ENCODE results near the gene ELOB. TPM values are rescaled to one million over a fixed set of nuclear protein-coding genes. Genes with fewer than 3 reads are reported as not detected.

ELOB gene
- total RNA-seq, 2 donors from 2014 or later = 318 to 496 TPM

GRCh38 chr16:2745116-2745890 is 31.8 kb downstream of the ELOB start:
- no peaks in the 10 kb centered on the region for H3K9me3 ChIP-seq
- H3K27me3 ChIP-seq (replicated peaks; ENCODE audit: insufficient read depth) = no peaks in the 10 kb centered on the region
- H3K4me1 ChIP-seq (replicated peaks) = no peaks in the 10 kb centered on the region
- H3K27ac ChIP-seq = no peak overlapping the region
- H3K4me3 ChIP-seq = no peak overlapping the region
- no peak for DNase-seq (ENCODE audit: low spot score)
- H3K36me3 ChIP-seq = no peaks in the 10 kb centered on the region
- intact Hi-C loops (cut with DNase I) = no loop called here
- 75% methylated on average over 15 of the region's 15 CpGs for WGBS
- TF ChIP-seq POLR2AphosphoS5 (IDR thresholded peaks at IDR 0.05) (no peak), POLR2A (IDR thresholded peaks at IDR 0.05) (no peak)
- TF ChIP-seq, protein P1, sequence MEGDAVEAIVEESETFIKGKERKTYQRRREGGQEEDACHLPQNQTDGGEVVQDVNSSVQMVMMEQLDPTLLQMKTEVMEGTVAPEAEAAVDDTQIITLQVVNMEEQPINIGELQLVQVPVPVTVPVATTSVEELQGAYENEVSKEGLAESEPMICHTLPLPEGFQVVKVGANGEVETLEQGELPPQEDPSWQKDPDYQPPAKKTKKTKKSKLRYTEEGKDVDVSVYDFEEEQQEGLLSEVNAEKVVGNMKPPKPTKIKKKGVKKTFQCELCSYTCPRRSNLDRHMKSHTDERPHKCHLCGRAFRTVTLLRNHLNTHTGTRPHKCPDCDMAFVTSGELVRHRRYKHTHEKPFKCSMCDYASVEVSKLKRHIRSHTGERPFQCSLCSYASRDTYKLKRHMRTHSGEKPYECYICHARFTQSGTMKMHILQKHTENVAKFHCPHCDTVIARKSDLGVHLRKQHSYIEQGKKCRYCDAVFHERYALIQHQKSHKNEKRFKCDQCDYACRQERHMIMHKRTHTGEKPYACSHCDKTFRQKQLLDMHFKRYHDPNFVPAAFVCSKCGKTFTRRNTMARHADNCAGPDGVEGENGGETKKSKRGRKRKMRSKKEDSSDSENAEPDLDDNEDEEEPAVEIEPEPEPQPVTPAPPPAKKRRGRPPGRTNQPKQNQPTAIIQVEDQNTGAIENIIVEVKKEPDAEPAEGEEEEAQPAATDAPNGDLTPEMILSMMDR (IDR thresholded peaks at IDR 0.05) = no peak

DNA sequence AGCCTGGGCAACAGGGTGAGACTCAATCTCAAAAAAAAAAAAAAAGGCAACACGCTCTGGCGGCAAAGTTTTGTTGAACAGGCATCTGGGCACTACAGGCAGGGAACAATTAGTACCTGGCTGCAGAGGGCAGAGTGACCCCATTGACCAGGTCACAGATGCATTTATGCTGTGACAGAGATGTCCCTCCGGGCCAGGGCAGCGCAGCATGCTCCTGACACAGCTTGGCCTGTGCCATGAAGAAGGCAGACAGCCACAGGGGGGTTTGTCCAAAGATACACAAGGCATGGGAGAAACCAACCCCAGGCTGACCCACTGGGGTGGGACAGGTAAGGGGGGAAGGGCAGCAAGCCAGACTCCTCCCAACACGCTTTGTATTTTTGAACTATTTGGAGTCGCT is 32.4 kb downstream of the ELOB start:
- H3K27ac ChIP-seq = no peak overlapping the region
- H3K36me3 ChIP-seq = no peaks in the 10 kb centered on the region
- H3K9me3 ChIP-seq = no peaks in the 10 kb centered on the region
- no peaks in the 10 kb centered on the region for H3K4me1 ChIP-seq (replicated peaks)
- WGBS = 84% methylated on average over 6 of the region's 6 CpGs
- intact Hi-C loops (cut with DNase I) = no loop called here
- H3K27me3 ChIP-seq (replicated peaks; ENCODE audit: insufficient read depth) = no peaks in the 10 kb centered on the region
- DNase-seq (ENCODE audit: low spot score) = no peak
- no peak overlapping the region for H3K4me3 ChIP-seq
- TF ChIP-seq, protein P1 (IDR thresholded peaks at IDR 0.05) = no peak
- TF ChIP-seq POLR2AphosphoS5 (IDR thresholded peaks at IDR 0.05) (no peak), POLR2A (IDR thresholded peaks at IDR 0.05) (no peak)

DNA sequence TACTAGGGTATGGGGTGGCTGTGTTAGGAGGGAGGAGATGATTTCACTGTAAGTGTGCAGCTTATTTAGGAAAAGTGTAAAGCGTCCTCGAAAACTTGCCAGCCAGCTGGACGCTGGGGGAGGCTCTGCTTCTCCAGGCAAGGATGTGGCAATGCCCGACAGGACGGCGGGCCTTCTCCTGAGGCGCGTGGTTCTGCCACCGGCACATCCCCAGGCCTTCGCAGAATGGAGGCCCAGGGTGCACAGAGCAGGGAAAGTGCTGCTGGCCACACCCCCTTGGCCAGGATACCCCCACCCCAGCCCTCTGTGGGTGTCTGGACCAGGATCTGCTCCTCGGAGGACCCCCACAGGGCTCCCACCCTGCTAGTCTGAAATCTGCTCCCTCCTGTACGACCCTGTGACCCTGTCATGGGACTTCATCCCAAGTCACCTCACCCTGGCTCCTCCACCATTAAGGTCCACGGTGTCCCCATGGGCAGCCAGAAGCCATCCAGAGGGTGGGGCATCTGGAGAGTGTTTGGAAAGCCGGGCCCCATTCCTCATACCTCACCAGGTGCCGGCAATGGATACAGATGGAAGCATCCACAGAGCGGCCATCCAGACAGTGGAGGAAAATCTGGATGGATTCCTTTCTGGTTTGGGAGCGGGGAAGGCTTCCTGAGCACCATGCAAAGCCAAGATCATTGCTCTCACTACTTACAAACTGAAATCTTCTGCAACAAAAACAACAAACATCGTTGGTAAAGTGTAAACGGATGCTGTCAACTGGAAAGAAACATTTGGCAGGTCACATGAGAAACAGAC is 33.9 kb downstream of the ELOB start:
- no peak overlapping the region for H3K27ac ChIP-seq
- no peaks in the 10 kb centered on the region for H3K9me3 ChIP-seq
- no peaks in the 10 kb centered on the region for H3K36me3 ChIP-seq
- H3K4me1 ChIP-seq (replicated peaks) = no peaks in the 10 kb centered on the region
- no peak overlapping the region for H3K4me3 ChIP-seq
- no peak for DNase-seq (ENCODE audit: low spot score)
- intact Hi-C loops (cut with DNase I) = no loop called here
- no peaks in the 10 kb centered on the region for H3K27me3 ChIP-seq (replicated peaks; ENCODE audit: insufficient read depth)
- TF ChIP-seq, protein P1 (IDR thresholded peaks at IDR 0.05) = no peak
- TF ChIP-seq POLR2AphosphoS5 (IDR thresholded peaks at IDR 0.05) (no peak), POLR2A (IDR thresholded peaks at IDR 0.05) (no peak)
- 89% methylated on average over 19 of the region's 19 CpGs for WGBS

DNA sequence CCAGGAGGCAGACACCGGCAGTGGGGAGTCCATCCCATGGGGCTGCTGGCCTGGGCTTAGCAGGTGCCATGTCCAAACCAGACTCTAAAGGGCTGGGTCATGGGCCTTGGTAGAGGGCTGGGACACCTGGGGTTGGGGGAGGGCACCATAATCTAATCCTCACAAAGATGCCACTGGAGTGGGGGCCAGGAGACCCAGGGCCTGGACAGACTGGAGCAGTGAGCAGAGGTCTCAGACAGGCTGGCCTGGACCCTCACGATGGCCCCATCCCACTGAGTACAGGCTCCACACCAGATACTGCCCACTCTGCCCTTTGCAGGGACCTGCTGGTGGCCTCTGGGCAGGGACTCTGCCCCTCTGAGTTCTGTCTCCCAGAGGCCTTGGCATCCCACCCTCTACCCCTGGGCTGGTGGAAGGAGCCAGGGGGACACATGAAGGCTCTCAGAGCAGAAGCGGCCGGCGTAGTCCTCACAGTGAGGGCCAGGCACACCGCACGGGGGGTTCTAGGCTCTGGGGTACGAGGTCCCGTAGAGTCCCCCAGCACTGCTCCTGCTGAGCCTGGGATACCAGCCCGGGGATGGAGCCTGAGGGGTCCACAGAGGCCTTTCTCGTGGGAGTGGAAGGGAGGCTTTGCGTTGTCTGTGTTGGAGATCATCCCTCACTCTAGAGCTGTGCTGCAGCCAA is 34.6 kb downstream of the ELOB start:
- H3K27me3 ChIP-seq (replicated peaks; ENCODE audit: insufficient read depth) = no peaks in the 10 kb centered on the region
- H3K27ac ChIP-seq = no peak overlapping the region
- TF ChIP-seq, protein P1 (IDR thresholded peaks at IDR 0.05) = no peak
- TF ChIP-seq POLR2AphosphoS5 (IDR thresholded peaks at IDR 0.05) = no peak
- TF ChIP-seq POLR2A (IDR thresholded peaks at IDR 0.05) = no peak
- H3K36me3 ChIP-seq = no peaks in the 10 kb centered on the region
- intact Hi-C loops (cut with DNase I) = no loop called here
- 96% methylated on average over 12 of the region's 12 CpGs for WGBS
- H3K9me3 ChIP-seq = no peaks in the 10 kb centered on the region
- H3K4me3 ChIP-seq = no peak overlapping the region
- H3K4me1 ChIP-seq (replicated peaks) = no peaks in the 10 kb centered on the region
- no peak for DNase-seq (ENCODE audit: low spot score)
